HG02852 (cell line): ENCODE data around the gene CCDC6.
A peak's percentile ranks its signal among the peaks of the same experiment; 100 is the strongest.
"Not testable (repeated sequence)": the region's sequence is repeated elsewhere in the genome, so short reads cannot be mapped to it uniquely, and the experiment has no call there.

Source experiments
- ATAC-seq: cut with Tn5 transposase; IDR thresholded peaks from one replicate; pipeline ENCODE4 v1.9.1; 2021; ENCODE audit warnings: mild to moderate bottlenecking, moderate library complexity; ENCODE audit not compliant: unreplicated experiment

Gene CCDC6

GRCh38 chr10:59905731-59906416, 482 bp downstream of the CCDC6 start:
- peak; percentile 3 for ATAC-seq

- peak; percentile 47 for ATAC-seq
These were observed 1.2 kb downstream of the CCDC6 start for GRCh38 chr10:59905066-59905730.

GRCh38 chr10:59904426-59905065, 1.8 kb downstream of the CCDC6 start:
- no peak for ATAC-seq

- no peak for ATAC-seq
These were observed 2.5 kb downstream of the CCDC6 start for GRCh38 chr10:59903871-59904270.

GRCh38 chr10:59902016-59902415, 4.3 kb downstream of the CCDC6 start:
- ATAC-seq, result no peak

GRCh38 chr10:59901470-59901869, 4.9 kb downstream of the CCDC6 start:
- ATAC-seq, result no peak

GRCh38 chr10:59900048-59900727, 6.2 kb downstream of the CCDC6 start:
- no peak for ATAC-seq

- no peak for ATAC-seq
These were observed 8.1 kb downstream of the CCDC6 start for GRCh38 chr10:59898125-59898835.

GRCh38 chr10:59896191-59896590, 10.2 kb downstream of the CCDC6 start:
- no peak for ATAC-seq

- no peak for ATAC-seq
These were observed 10.7 kb downstream of the CCDC6 start for GRCh38 chr10:59895629-59896116.

GRCh38 chr10:59894114-59894513, 12.2 kb downstream of the CCDC6 start:
- ATAC-seq, result no peak

- ATAC-seq, result no peak
These were observed 13.7 kb downstream of the CCDC6 start for GRCh38 chr10:59892697-59893096.

- ATAC-seq, result no peak
These were observed 14.4 kb downstream of the CCDC6 start for GRCh38 chr10:59891936-59892335.

- ATAC-seq, result peak; percentile 59
These were observed 15.0 kb downstream of the CCDC6 start for GRCh38 chr10:59891349-59891748.

GRCh38 chr10:59888781-59889435, 17.4 kb downstream of the CCDC6 start:
- no peak for ATAC-seq

GRCh38 chr10:59887972-59888640, 18.2 kb downstream of the CCDC6 start:
- ATAC-seq, result no peak

- no peak for ATAC-seq
These were observed 19.4 kb downstream of the CCDC6 start for GRCh38 chr10:59887006-59887405.

- peak; percentile 76 for ATAC-seq
These were observed 20.8 kb downstream of the CCDC6 start for GRCh38 chr10:59885430-59886134.

GRCh38 chr10:59884893-59885292, 21.5 kb downstream of the CCDC6 start:
- not testable (repeated sequence) for ATAC-seq
